ENCODE data around the gene EMX2.

The EMX2 gene

DNA sequence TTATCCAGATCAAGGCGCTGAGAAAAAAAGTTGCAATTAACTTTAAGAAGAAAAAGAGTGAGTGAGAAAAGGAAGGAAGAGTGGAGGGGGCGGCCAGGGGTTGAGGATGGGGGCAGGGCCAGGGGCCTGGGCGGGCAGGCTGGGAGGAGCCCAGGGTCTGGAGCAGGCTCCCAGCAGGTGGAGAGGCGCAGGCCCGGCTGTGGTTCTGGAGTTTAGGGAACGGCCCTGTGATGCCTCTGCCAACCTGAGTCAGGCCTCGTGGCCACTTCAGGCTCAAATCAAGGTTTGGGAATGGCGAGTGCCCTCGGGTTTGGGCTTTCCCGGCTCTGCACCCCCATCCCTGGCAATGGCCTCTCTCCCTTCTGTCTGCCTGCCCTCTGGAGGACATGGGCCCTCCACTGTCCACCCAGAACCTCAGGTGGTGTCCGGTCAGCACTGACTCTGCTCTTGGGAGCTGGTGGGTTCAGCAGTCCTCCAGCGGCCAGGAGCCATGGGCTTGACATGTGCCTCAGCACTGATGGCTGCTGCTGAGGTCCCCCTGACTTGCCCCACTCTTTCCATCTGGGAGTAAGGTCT, 41.0 kb upstream of the EMX2 start:
- no peak overlapping the region for H2AFZ ChIP-seq (ENCODE audit: low read length)
- H3K27me3 ChIP-seq (ENCODE audit: insufficient read depth, low read length), result no peaks in the 10 kb centered on the region
- H3K27ac ChIP-seq (ENCODE audit: low read depth, low read length, poor library complexity, severe bottlenecking), result no peak overlapping the region
- H3K79me2 ChIP-seq (ENCODE audit: insufficient read depth, low read length), result no peaks in the 10 kb centered on the region
- no peaks in the 10 kb centered on the region for H4K20me1 ChIP-seq (ENCODE audit: insufficient read depth, low read length)
- H3K9ac ChIP-seq (ENCODE audit: low read length), result no peak overlapping the region
- H3K4me2 ChIP-seq (ENCODE audit: low read length), result no peak overlapping the region
- no peaks in the 10 kb centered on the region for H3K4me1 ChIP-seq (ENCODE audit: insufficient read depth, low read length, severe bottlenecking)
- H3K36me3 ChIP-seq (ENCODE audit: insufficient read depth, low read length), result no peaks in the 10 kb centered on the region
- no peaks in the 10 kb centered on the region for H3K9me2 ChIP-seq (ENCODE audit: low read depth, low read length)
- H3F3A ChIP-seq (ENCODE audit: insufficient read depth, low read length), result no peaks in the 10 kb centered on the region
- TF ChIP-seq, protein P1, sequence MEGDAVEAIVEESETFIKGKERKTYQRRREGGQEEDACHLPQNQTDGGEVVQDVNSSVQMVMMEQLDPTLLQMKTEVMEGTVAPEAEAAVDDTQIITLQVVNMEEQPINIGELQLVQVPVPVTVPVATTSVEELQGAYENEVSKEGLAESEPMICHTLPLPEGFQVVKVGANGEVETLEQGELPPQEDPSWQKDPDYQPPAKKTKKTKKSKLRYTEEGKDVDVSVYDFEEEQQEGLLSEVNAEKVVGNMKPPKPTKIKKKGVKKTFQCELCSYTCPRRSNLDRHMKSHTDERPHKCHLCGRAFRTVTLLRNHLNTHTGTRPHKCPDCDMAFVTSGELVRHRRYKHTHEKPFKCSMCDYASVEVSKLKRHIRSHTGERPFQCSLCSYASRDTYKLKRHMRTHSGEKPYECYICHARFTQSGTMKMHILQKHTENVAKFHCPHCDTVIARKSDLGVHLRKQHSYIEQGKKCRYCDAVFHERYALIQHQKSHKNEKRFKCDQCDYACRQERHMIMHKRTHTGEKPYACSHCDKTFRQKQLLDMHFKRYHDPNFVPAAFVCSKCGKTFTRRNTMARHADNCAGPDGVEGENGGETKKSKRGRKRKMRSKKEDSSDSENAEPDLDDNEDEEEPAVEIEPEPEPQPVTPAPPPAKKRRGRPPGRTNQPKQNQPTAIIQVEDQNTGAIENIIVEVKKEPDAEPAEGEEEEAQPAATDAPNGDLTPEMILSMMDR (IDR thresholded peaks at IDR 0.05; ENCODE audit: low read length), result no peak
- TF ChIP-seq EZH2 (IDR thresholded peaks at IDR 0.05; ENCODE audit: borderline replicate concordance, low read length), result no peak
- H3K4me3 ChIP-seq (ENCODE audit: low read depth, low read length, poor library complexity, severe bottlenecking), result no peak overlapping the region
- H3K9me3 ChIP-seq (ENCODE audit: low read length), result no peaks in the 10 kb centered on the region

DNA sequence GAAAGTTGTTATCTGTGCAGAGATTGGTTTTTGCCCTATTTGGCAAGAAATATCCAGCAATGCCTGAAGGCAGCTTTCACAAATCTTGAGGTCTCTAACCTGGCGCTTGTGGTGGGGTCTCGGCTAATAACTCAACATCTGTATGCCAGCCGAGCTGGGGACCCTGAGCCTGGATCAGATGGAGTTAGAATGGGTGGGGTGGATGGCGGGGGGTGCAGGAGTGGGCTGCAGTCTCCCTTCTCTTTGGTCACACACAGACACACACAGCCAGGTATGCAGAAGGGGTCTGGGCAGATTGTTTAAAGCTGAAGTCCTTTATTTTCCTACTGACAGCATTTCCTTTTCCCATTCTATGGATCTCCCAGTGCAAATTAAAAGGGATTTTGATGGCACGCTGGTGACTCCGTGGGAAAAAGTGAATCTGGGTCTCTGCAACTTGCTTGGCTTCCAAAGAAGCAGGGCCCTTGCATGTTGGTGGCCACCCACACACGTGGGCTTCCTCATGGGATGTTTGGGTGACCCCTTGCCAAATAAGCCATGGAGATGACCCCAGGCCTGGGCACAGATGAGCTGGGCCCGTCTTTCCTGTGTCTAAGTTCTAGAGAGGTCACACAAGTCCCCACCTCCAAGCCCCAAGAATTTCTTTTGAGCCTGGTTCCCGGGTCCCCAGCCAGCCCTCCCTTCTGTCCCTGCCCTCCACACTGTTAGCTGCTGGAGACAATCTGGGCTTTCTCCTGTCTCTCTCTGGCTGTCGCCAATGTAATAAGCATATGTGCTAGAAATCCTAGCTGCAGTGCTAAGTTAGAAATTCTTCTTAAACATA, 39.9 kb upstream of the EMX2 start:
- Histone ChIP-seq H3K4me1 (ENCODE audit: insufficient read depth, low read length, severe bottlenecking) (no peaks in the 10 kb centered on the region), H3K27me3 (ENCODE audit: insufficient read depth, low read length) (no peaks in the 10 kb centered on the region), H3K79me2 (ENCODE audit: insufficient read depth, low read length) (no peaks in the 10 kb centered on the region), H3K9me2 (ENCODE audit: low read depth, low read length) (no peaks in the 10 kb centered on the region), H3K9ac (ENCODE audit: low read length) (no peak overlapping the region), H4K20me1 (ENCODE audit: insufficient read depth, low read length) (no peaks in the 10 kb centered on the region), H3F3A (ENCODE audit: insufficient read depth, low read length) (no peaks in the 10 kb centered on the region), H3K4me3 (ENCODE audit: low read depth, low read length, poor library complexity, severe bottlenecking) (no peak overlapping the region), H3K4me2 (ENCODE audit: low read length) (no peak overlapping the region), H3K9me3 (ENCODE audit: low read length) (no peaks in the 10 kb centered on the region), H3K36me3 (ENCODE audit: insufficient read depth, low read length) (no peaks in the 10 kb centered on the region), H2AFZ (ENCODE audit: low read length) (no peak overlapping the region), H3K27ac (ENCODE audit: low read depth, low read length, poor library complexity, severe bottlenecking) (no peak overlapping the region)
- TF ChIP-seq, protein P1 (IDR thresholded peaks at IDR 0.05; ENCODE audit: low read length), result no peak
- TF ChIP-seq EZH2 (IDR thresholded peaks at IDR 0.05; ENCODE audit: borderline replicate concordance, low read length), result no peak

DNA sequence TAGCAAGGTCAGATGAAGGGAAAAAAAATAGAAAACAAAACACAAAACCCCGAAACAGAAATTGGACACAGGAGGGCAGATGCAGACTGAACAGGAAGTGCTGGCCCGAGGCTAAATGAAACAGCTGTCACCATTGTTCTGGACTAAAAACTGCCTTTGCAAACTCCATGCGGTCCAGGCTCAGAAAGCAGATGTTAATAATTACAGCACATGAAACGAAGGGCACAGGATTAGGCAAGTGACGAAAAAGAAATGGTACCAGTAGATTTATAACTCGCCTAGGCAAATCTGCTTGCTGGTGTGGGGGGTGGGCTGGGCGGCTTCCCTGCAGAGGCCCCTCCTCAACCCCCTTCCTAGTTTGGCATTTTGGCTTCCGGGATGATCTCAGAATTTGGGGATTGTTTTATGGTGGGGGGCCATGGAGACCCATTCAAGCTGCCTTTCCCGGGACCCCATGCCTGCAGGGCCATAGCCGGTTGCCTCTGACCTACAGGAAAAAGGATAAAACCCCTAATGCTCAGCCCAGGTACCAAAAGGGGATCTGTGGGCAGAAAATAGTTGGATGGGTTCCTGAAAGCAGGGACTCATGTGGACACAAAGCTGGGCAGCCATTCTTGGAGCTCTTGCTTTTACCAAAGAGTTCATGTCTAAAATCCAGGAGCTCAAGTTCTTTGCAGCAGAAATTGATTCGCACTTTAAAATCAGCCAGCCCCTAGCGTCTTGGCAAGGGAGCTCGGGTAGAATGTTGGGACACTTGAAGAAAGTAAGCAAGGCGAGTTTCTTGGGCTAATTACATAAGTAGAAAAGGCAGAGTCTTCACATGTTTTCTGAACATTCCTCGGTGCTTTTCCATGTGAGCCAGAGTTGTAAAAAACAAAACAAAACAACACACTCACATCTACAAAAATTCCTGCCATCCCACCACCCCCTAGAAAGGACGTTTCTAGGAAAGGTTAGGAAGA, 39.0 kb upstream of the EMX2 start:
- no peaks in the 10 kb centered on the region for H3K27me3 ChIP-seq (ENCODE audit: insufficient read depth, low read length)
- no peak overlapping the region for H3K4me3 ChIP-seq (ENCODE audit: low read depth, low read length, poor library complexity, severe bottlenecking)

More for the DNA sequence above, 39.0 kb upstream of the EMX2 start:
- no peaks in the 10 kb centered on the region for H3K9me2 ChIP-seq (ENCODE audit: low read depth, low read length)
- H3K36me3 ChIP-seq (ENCODE audit: insufficient read depth, low read length), result no peaks in the 10 kb centered on the region
- no peaks in the 10 kb centered on the region for H3F3A ChIP-seq (ENCODE audit: insufficient read depth, low read length)
- no peaks in the 10 kb centered on the region for H3K9me3 ChIP-seq (ENCODE audit: low read length)
- no peak overlapping the region for H2AFZ ChIP-seq (ENCODE audit: low read length)
- no peaks in the 10 kb centered on the region for H3K79me2 ChIP-seq (ENCODE audit: insufficient read depth, low read length)
- TF ChIP-seq EZH2 (IDR thresholded peaks at IDR 0.05; ENCODE audit: borderline replicate concordance, low read length), result no peak
- TF ChIP-seq, protein P1 (IDR thresholded peaks at IDR 0.05; ENCODE audit: low read length), result no peak
- H3K9ac ChIP-seq (ENCODE audit: low read length), result no peak overlapping the region
- no peak overlapping the region for H3K27ac ChIP-seq (ENCODE audit: low read depth, low read length, poor library complexity, severe bottlenecking)
- H3K4me1 ChIP-seq (ENCODE audit: insufficient read depth, low read length, severe bottlenecking), result no peaks in the 10 kb centered on the region
- H4K20me1 ChIP-seq (ENCODE audit: insufficient read depth, low read length), result no peaks in the 10 kb centered on the region
- H3K4me2 ChIP-seq (ENCODE audit: low read length), result no peak overlapping the region

All from OCI-LY1 (cell line).